Ovary (tissue), 9 donors: ENCODE results near the gene LCOR. TPM values are rescaled to one million over a fixed set of nuclear protein-coding genes. Genes with fewer than 3 reads are reported as not detected.

ENCODE experiments used
- DNase-seq, 5 donors: peaks; one replicate each; pipeline ENCODE4 v3.0.0-alpha.2; 2019 to 2020
- H3K27ac ChIP-seq, 2 donors: fragments of 200-600 bp; one replicate each; pipeline versions ENCODE4 v1.5.1 to v1.8.0; 2019 to 2022
- H3K27me3 ChIP-seq: fragments of 200-600 bp; one replicate; pipeline ENCODE4 v1.8.0; 2022
- H3K36me3 ChIP-seq: fragments of 200-600 bp; sonication (generic); one replicate; pipeline ENCODE4 v1.5.1; 2019
- H3K4me1 ChIP-seq: one replicate; pipeline ENCODE4 v1.8.1; 2013; ENCODE audit warnings: mild to moderate bottlenecking, moderate library complexity; ENCODE audit not compliant: insufficient read depth
- H3K4me3 ChIP-seq: fragments of 200-600 bp; sonication (generic); one replicate; pipeline ENCODE4 v1.5.1; 2017
- H3K9me3 ChIP-seq, 2 donors: fragments of 200-600 bp in 1 of 2; sonication (generic) in 1 of 2; one replicate each; pipeline versions ENCODE4 v1.5.1 to v1.8.1; 2013 to 2019; ENCODE audit warnings: mild to moderate bottlenecking in 1 of 2, moderate library complexity in 1 of 2
- CTCF ChIP-seq, 3 donors: fragments of 450-650 bp in 2 of 3; fragments of 200-600 bp in 1 of 3; IDR thresholded peaks; one replicate each; pipeline versions ENCODE4 v1.5.1 to v1.8.0; 2016 to 2022; ENCODE audit warnings: antibody characterized with exemption in 3 of 3, mild to moderate bottlenecking in 1 of 3
- EP300 ChIP-seq: sonication (generic); formaldehyde crosslinking; IDR thresholded peaks from one replicate; pipeline ENCODE4 v1.6.1; 2017; ENCODE audit warnings: antibody characterized with exemption
- POLR2A ChIP-seq: fragments of 450-650 bp; IDR thresholded peaks from one replicate; pipeline ENCODE4 v1.6.1; 2017; ENCODE audit warnings: antibody characterized with exemption, mild to moderate bottlenecking, moderate library complexity
- WGBS, 3 donors: extraction: QIAGEN DNeasy Blood & Tissue Kit in 1 of 3; methylation state at CpG; one replicate each; pipeline versions ENCODE4 v1.1.5 to v1.1.7; 2013 to 2017; 5-methylcytosine and 5-hydroxymethylcytosine counted together
- intact Hi-C, 4 donors: fragments of 100-400 bp; cut with DNase I; formaldehyde crosslinking; loops; one replicate each; pipeline versions ENCODE4 v1.11.0 to v1.15.1; 2022 to 2023
- polyA plus RNA-seq, 2 donors: library from polyadenylated mRNA; stranded (reverse); fragments of 200-250 nt in 1 of 2; fragments of 350-450 nt in 1 of 2; fragmentation: Illumina TruSeq in 1 of 2; extraction: RNeasy Lipid Tissue Mini Kit (QIAGEN cat#74804) in 1 of 2; gene quantifications; one replicate each; pipeline ENCODE4 v1.2.3, GENCODE V29; 2013 to 2014
- total RNA-seq, 7 donors: library from RNA; depleted of rRNA in 2 of 7; stranded (reverse); fragments of >200 nt in 2 of 7; fragmentation: NEBNext Ultra II Directional in 3 of 7; extraction: Animal tissue kit (Norgen Biotek cat#: 25700) in 3 of 7; gene quantifications; one replicate each; pipeline versions ENCODE4 v1.1.0 to v1.2.4, GENCODE V29; 2016 to 2023
- donor health status: DM: no; HTN: no; CAD: no; lungs with moderate emphysema.
- donor health status: DM: no; HTN: no; CAD: no.
- donor health status: Bipolar disorder and iron deficiency.
- donor health status: DM: yes; HTN: yes; CAD: no.
- donor health status: DM: no; HTN: no; CAD: no.
- donor health status: DM: yes; HTN: yes; CAD: no.

The LCOR gene
- total and polyA plus RNA-seq, 9 donors: 4.0 to 44.9 (median 29.8) TPM

- 92 to 97% (median 92%) methylated on average over 10 of the region's 10 CpGs for WGBS, 3 donors
- intact Hi-C loops: no loop called here
- no peak for DNase-seq
- Histone ChIP-seq H3K36me3 (no peaks in the 10 kb centered on the region), H3K27me3 (no peaks in the 10 kb centered on the region), H3K9me3 (no peaks in the 10 kb centered on the region), H3K27ac (no peak overlapping the region), H3K4me1 (no peaks in the 10 kb centered on the region), H3K4me3 (no peak overlapping the region)
- no peak for TF ChIP-seq CTCF (IDR thresholded peaks at IDR 0.05)
- no peak for TF ChIP-seq EP300
- TF ChIP-seq POLR2A: no peak
These were observed 172.5 kb downstream of the LCOR start for GRCh38 chr10:97004591-97004990.

GRCh38 chr10:97005349-97005748 lies 173.3 kb downstream of the LCOR start:
- Histone ChIP-seq H3K4me3 (no peak overlapping the region), H3K9me3 (no peaks in the 10 kb centered on the region), H3K4me1 (no peaks in the 10 kb centered on the region), H3K36me3 (no peaks in the 10 kb centered on the region), H3K27ac (no peak overlapping the region), H3K27me3 (no peaks in the 10 kb centered on the region)
- 86 to 88% (median 87%) methylated on average over 5 of the region's 5 CpGs for WGBS, 3 donors
- TF ChIP-seq CTCF (IDR thresholded peaks at IDR 0.05): no peak
- TF ChIP-seq POLR2A: no peak
- TF ChIP-seq EP300: no peak
- no peak for DNase-seq
- intact Hi-C loops: no loop called here

GRCh38 chr10:97006364-97006763 lies 174.3 kb downstream of the LCOR start:
- no peak for DNase-seq
- intact Hi-C loops: no loop called here
- H3K27me3 ChIP-seq: no peaks in the 10 kb centered on the region
- TF ChIP-seq CTCF (IDR thresholded peaks at IDR 0.05) (no peak), EP300 (no peak), POLR2A (no peak)
- no peaks in the 10 kb centered on the region for H3K36me3 ChIP-seq
- no peak overlapping the region for H3K27ac ChIP-seq
- no peaks in the 10 kb centered on the region for H3K9me3 ChIP-seq
- WGBS, 3 donors: 70 to 77% (median 70%) methylated on average over 6 of the region's 6 CpGs
- no peaks in the 10 kb centered on the region for H3K4me1 ChIP-seq
- H3K4me3 ChIP-seq: no peak overlapping the region

- Histone ChIP-seq H3K36me3 (no peaks in the 10 kb centered on the region), H3K27me3 (no peaks in the 10 kb centered on the region), H3K4me3 (no peak overlapping the region), H3K27ac (no peak overlapping the region), H3K4me1 (no peaks in the 10 kb centered on the region), H3K9me3 (no peaks in the 10 kb centered on the region)
- 93 to 100% (median 98%) methylated on average over 1 of the region's 1 CpG for WGBS, 3 donors
- TF ChIP-seq CTCF (IDR thresholded peaks at IDR 0.05) (no peak), EP300 (no peak), POLR2A (no peak)
- DNase-seq: no peak
- intact Hi-C loops: no loop called here
These were observed 175.3 kb downstream of the LCOR start for GRCh38 chr10:97007417-97007816.
